NCI-H1694 (cell line): Measurements from ENCODE around the gene SPEN.

Experiments
- DNase-seq: peaks from one replicate; lab custom pipeline; 2025; lab: John Stamatoyannopoulos, UW

The SPEN gene

GRCh38 chr1:15985611-15986297 is 138.2 kb downstream of the SPEN start:
- no peak for DNase-seq

- DNase-seq = no peak
Measured at GRCh38 chr1:15988856-15989736, 141.6 kb downstream of the SPEN start.

- no peak for DNase-seq
Measured at GRCh38 chr1:15989776-15990175, 142.3 kb downstream of the SPEN start.
